ENCODE data around the gene MAP3K14.

DNA sequence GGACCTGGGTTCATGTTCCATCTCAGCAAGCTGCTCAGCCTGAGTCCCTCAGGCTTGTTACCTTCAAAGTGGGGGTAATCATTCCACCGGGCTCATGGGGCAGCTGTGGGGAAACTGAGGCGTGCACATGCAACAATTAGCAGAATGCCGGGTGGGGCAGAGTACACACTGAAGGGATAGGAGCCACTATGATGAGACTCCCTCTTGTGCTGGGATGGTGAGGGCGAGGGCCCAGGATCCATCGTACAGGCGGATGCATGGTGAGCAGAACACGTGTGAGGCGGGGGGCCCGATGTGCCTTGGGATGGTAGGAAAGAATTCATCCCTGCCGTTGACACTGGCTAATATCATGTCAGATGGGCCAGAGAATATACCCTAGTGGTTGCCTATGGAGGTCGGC, 25.5 kb upstream of the MAP3K14 start:
- no peak for TF ChIP-seq EP300 (IDR thresholded peaks at IDR 0.05)
- TF ChIP-seq, protein P1, sequence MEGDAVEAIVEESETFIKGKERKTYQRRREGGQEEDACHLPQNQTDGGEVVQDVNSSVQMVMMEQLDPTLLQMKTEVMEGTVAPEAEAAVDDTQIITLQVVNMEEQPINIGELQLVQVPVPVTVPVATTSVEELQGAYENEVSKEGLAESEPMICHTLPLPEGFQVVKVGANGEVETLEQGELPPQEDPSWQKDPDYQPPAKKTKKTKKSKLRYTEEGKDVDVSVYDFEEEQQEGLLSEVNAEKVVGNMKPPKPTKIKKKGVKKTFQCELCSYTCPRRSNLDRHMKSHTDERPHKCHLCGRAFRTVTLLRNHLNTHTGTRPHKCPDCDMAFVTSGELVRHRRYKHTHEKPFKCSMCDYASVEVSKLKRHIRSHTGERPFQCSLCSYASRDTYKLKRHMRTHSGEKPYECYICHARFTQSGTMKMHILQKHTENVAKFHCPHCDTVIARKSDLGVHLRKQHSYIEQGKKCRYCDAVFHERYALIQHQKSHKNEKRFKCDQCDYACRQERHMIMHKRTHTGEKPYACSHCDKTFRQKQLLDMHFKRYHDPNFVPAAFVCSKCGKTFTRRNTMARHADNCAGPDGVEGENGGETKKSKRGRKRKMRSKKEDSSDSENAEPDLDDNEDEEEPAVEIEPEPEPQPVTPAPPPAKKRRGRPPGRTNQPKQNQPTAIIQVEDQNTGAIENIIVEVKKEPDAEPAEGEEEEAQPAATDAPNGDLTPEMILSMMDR (IDR thresholded peaks at IDR 0.05) = no peak
- TF ChIP-seq POLR2A (IDR thresholded peaks at IDR 0.05) = no peak

Data from ovary (tissue), 3 donors.